OCI-LY1 (cell line): ENCODE data around the gene REEP5.

Experiments used
- H2AFZ ChIP-seq: fragments of 200-600 bp; sonication (generic), shearing (Covaris generic); 2 replicates; pipeline ENCODE4 v1.6.0; 2014; ENCODE audit warnings: antibody characterized with exemption, mild to moderate bottlenecking, low read length
- H3F3A ChIP-seq: fragments of 200-600 bp; sonication (generic), shearing (Covaris generic); 2 replicates; pipeline ENCODE4 v1.6.0; 2014; ENCODE audit warnings: mild to moderate bottlenecking, antibody characterized with exemption, low read length, moderate library complexity; ENCODE audit not compliant: insufficient read depth
- H3K27ac ChIP-seq: fragments of 200-600 bp; sonication (generic); 2 replicates; pipeline ENCODE4 v1.5.1; 2014; ENCODE audit warnings: low read length, mixed run types, mild to moderate bottlenecking, low read depth; ENCODE audit not compliant: poor library complexity, severe bottlenecking
- H3K27me3 ChIP-seq: fragments of 200-600 bp; sonication (generic); 2 replicates; pipeline ENCODE4 v1.6.0; 2014; ENCODE audit warnings: antibody characterized with exemption, mild to moderate bottlenecking, low read length, moderate library complexity; ENCODE audit not compliant: insufficient read depth
- H3K36me3 ChIP-seq: fragments of 200-600 bp; sonication (generic); 2 replicates; pipeline ENCODE4 v1.6.1; 2014; ENCODE audit warnings: mild to moderate bottlenecking, antibody characterized with exemption, low read length, moderate library complexity, mixed read lengths; ENCODE audit not compliant: insufficient read depth
- H3K4me1 ChIP-seq: fragments of 200-600 bp; sonication (generic); 2 replicates; pipeline ENCODE4 v1.5.1; 2014; ENCODE audit warnings: mild to moderate bottlenecking, low read length, moderate library complexity; ENCODE audit not compliant: insufficient read depth, severe bottlenecking
- H3K4me2 ChIP-seq: fragments of 200-600 bp; sonication (generic), shearing (Covaris generic); 2 replicates; pipeline ENCODE4 v1.6.1; 2014; ENCODE audit warnings: low read length
- H3K4me3 ChIP-seq: fragments of 200-600 bp; sonication (generic); 2 replicates; pipeline ENCODE4 v1.5.1; 2014; ENCODE audit warnings: low read length, low read depth, mild to moderate bottlenecking, mixed read lengths; ENCODE audit not compliant: poor library complexity, severe bottlenecking
- H3K79me2 ChIP-seq: fragments of 200-600 bp; shearing (Covaris generic); 2 replicates; pipeline ENCODE4 v1.6.1; 2016; ENCODE audit warnings: mixed run types, low read length, mixed read lengths; ENCODE audit not compliant: insufficient read depth
- H3K9ac ChIP-seq: fragments of 200-600 bp; sonication (generic), shearing (Covaris generic); 2 replicates; pipeline ENCODE4 v1.6.1; 2014; ENCODE audit warnings: mild to moderate bottlenecking, low read length, mixed read lengths
- H3K9me2 ChIP-seq: fragments of 200-600 bp; sonication (generic), shearing (Covaris generic); 2 replicates; pipeline ENCODE4 v1.6.1; 2014; ENCODE audit warnings: low read depth, mild to moderate bottlenecking, low read length, mixed read lengths
- H3K9me3 ChIP-seq: fragments of 200-600 bp; shearing (Covaris generic); 2 replicates; pipeline ENCODE4 v1.6.1; 2014; ENCODE audit warnings: low read length, mixed read lengths
- H4K20me1 ChIP-seq: fragments of 200-600 bp; sonication (generic), shearing (Covaris generic); 2 replicates; pipeline ENCODE4 v1.6.0; 2016; ENCODE audit warnings: mild to moderate bottlenecking, low read length; ENCODE audit not compliant: insufficient read depth
- EZH2 ChIP-seq: fragments of 200-600 bp; sonication (generic), shearing (Covaris generic); IDR thresholded peaks from 2 replicates; pipeline ENCODE4 v1.8.0; 2017; ENCODE audit warnings: borderline replicate concordance, mixed run types, mild to moderate bottlenecking, antibody characterized with exemption, low read length, moderate library complexity, mixed read lengths
- TF ChIP-seq, protein P1 (sequence below): fragments of 200-600 bp; sonication (generic), shearing (Covaris generic); IDR thresholded peaks from 2 replicates; pipeline ENCODE4 v1.5.1; 2017; ENCODE audit warnings: mild to moderate bottlenecking, antibody characterized with exemption, low read length, moderate library complexity, mixed read lengths

REEP5 gene

DNA sequence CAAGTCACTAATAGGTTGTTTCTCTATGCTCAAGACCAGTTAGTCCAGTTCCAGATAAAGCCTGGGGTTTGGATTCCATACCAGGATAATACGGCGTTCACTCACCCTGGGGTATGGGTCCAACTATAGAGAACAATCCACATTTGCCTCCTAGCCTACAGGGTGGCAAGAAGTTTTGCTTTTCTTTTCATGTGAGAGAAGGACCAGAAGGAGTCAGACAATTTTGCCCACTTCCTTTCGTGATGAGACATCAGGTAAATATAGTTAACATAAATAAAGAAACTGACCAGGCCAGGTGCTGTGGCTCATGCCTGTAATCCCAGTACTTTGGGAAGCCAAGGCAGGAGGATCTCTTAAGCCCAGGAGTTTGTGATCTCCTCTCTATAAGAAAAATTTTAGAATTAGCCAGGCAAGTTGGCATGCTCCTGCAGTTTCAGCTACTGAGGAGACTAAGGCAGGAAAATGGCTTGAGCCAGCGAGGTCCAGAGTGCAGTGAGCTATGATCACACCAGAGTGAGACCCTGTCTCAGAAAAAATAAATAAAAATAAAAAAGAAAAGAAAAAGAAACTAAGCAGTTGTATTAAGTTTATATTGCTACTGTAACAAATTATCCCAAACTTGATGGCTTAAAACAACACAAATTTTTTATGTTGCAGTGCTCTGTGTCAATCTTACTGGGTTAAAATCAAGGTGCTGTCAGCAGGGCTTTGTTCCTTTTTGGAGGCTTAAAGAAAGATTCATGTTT lies 7.5 kb upstream of the REEP5 start:
- Histone ChIP-seq H4K20me1 (no peaks in the 10 kb centered on the region), H3K4me1 (peaks cover 51% of the 10 kb centered on the region), H3K4me2 (peak overlapping the region; percentile 72), H3K9me3 (no peaks in the 10 kb centered on the region), H3K4me3 (peak overlapping the region; percentile 48), H3K79me2 (no peaks in the 10 kb centered on the region), H3K27me3 (no peaks in the 10 kb centered on the region), H3K36me3 (no peaks in the 10 kb centered on the region), H3K9ac (peak overlapping the region; percentile 49), H2AFZ (peak overlapping the region; percentile 15), H3F3A (0 out of 2 replicates have a peak, but pooled peaks cover 5% of the 10 kb centered on the region), H3K9me2 (no peaks in the 10 kb centered on the region), H3K27ac (peak overlapping the region; percentile 91)
- TF ChIP-seq, protein P1, sequence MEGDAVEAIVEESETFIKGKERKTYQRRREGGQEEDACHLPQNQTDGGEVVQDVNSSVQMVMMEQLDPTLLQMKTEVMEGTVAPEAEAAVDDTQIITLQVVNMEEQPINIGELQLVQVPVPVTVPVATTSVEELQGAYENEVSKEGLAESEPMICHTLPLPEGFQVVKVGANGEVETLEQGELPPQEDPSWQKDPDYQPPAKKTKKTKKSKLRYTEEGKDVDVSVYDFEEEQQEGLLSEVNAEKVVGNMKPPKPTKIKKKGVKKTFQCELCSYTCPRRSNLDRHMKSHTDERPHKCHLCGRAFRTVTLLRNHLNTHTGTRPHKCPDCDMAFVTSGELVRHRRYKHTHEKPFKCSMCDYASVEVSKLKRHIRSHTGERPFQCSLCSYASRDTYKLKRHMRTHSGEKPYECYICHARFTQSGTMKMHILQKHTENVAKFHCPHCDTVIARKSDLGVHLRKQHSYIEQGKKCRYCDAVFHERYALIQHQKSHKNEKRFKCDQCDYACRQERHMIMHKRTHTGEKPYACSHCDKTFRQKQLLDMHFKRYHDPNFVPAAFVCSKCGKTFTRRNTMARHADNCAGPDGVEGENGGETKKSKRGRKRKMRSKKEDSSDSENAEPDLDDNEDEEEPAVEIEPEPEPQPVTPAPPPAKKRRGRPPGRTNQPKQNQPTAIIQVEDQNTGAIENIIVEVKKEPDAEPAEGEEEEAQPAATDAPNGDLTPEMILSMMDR, result no peak
- no peak for TF ChIP-seq EZH2

DNA sequence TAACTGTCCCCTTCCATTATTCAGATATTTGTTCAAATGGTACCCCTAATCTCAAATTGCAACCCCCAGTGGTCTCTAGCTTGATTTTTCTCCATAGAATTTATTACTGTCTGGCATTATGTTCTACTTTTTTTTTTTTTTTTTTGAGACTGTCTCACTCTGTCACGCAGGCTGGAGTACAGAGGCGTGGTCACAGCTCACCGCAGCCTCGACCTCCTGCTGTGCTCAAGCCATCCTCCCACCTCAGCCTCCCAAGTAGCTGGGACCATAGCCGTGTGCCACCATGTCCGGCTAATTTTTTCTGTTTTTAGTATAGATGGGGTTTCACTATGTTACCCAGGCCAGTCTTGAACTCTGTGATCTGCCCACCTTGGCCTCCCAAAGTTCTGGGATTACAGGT lies 2.0 kb upstream of the REEP5 start:
- Histone ChIP-seq H3K4me3 (peak overlapping the region; percentile 98), H3K36me3 (peaks cover 12% of the 10 kb centered on the region), H3K4me2 (peak overlapping the region; percentile 86), H3K9me3 (no peaks in the 10 kb centered on the region), H3K4me1 (peaks cover 59% of the 10 kb centered on the region), H4K20me1 (no peaks in the 10 kb centered on the region), H3K9me2 (no peaks in the 10 kb centered on the region), H3K9ac (peak overlapping the region; percentile 59; the same call in 1 of the 2 replicates), H3F3A (0 out of 2 replicates have a peak, but pooled peaks cover 4% of the 10 kb centered on the region), H2AFZ (no peak overlapping the region), H3K79me2 (no peaks in the 10 kb centered on the region), H3K27ac (peak overlapping the region; percentile 91), H3K27me3 (no peaks in the 10 kb centered on the region)
- TF ChIP-seq, protein P1, result no peak
- no peak for TF ChIP-seq EZH2

DNA sequence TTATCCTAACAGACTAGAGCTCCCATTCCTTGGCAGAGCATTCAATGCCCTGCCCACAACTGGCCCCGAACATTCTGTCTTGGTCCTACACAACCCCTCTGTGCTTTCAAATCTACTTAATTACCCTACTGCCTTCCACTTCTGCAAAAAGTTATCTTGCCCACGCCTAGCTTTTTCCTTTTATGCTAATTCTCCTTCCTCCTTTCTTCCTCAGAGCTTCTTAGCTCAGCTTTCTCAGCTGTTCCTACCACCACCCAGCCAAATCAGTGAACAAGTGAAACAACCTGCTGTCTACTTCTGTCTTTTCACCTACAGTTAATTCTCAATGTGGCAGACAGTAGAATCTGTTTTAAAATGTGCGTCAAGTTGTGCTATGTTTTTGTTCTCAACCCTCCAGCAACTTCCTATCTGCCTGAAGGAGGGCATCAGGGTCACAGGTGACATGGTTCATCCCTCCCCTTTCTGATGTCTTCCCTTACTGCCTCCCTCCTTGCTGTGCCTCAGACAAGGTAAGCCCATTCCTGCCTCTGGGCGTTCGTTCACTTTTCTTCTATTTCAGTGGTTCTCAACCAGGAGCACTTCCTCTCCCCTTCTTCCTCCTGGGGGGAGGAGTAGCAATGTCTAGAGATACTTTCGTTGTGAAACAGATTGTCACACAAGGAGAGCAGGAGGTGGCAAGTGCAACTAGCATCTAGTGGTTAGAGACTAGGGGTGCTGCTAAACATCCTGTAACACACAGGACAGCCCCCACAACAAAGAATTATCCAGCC lies 1.3 kb upstream of the REEP5 start:
- Histone ChIP-seq H3K4me3 (peak overlapping the region; percentile 98), H3F3A (0 out of 2 replicates have a peak, but pooled peaks cover 4% of the 10 kb centered on the region), H4K20me1 (no peaks in the 10 kb centered on the region), H3K27ac (peak overlapping the region; percentile 91), H3K4me2 (peak overlapping the region; percentile 86), H3K9me2 (no peaks in the 10 kb centered on the region), H2AFZ (peak overlapping the region; percentile 30), H3K36me3 (peaks cover 19% of the 10 kb centered on the region), H3K27me3 (no peaks in the 10 kb centered on the region), H3K79me2 (no peaks in the 10 kb centered on the region), H3K9ac (peak overlapping the region; percentile 59; the same call in 1 of the 2 replicates), H3K9me3 (no peaks in the 10 kb centered on the region), H3K4me1 (peaks cover 53% of the 10 kb centered on the region)
- TF ChIP-seq EZH2, result no peak
- TF ChIP-seq, protein P1, result no peak
